Gastroesophageal sphincter (tissue), 4 donors: ENCODE measurements around the gene GLRA1. TPM values are rescaled to one million over a fixed set of nuclear protein-coding genes. Genes with fewer than 3 reads are reported as not detected.

ENCODE experiments used
- ATAC-seq: fragments of 150-250 bp; one replicate; pipeline ENCODE4 v1.9.1; 2016; ENCODE audit warnings: mild to moderate bottlenecking, moderate library complexity
- H3K27ac ChIP-seq, 4 donors: fragments of 200-600 bp; sonication (generic) in 3 of 4; 1 replicate in 3 of 4; 2 replicates in 1 of 4; pipeline ENCODE4 v1.5.1; 2016 to 2019
- H3K27me3 ChIP-seq: fragments of 200-600 bp; sonication (generic); one replicate; pipeline ENCODE4 v1.5.1; 2019
- H3K36me3 ChIP-seq, 2 donors: fragments of 200-600 bp; sonication (generic); one replicate each; pipeline ENCODE4 v1.5.1; 2019; ENCODE audit warnings: control low read depth in 1 of 2
- H3K4me1 ChIP-seq, 3 donors: fragments of 200-600 bp; sonication (generic); 1 replicate in 2 of 3; 2 replicates in 1 of 3; pipeline ENCODE4 v1.5.1; 2016 to 2019; ENCODE audit warnings: control low read depth in 2 of 3
- H3K4me3 ChIP-seq, 2 donors: fragments of 200-600 bp; sonication (generic); one replicate each; pipeline ENCODE4 v1.5.1; 2019; ENCODE audit warnings: mild to moderate bottlenecking in 1 of 2, moderate library complexity in 1 of 2
- H3K9me3 ChIP-seq, 3 donors: fragments of 200-600 bp; sonication (generic); one replicate each; pipeline ENCODE4 v1.5.1; 2017 to 2019; ENCODE audit warnings: control low read depth in 2 of 3
- CTCF ChIP-seq, 4 experiments: fragments of 200-600 bp in 2 of 4; fragments of 450-650 bp in 2 of 4; sonication (generic) in 1 of 4; IDR thresholded peaks; one replicate each; pipeline ENCODE4 v1.5.1; 2017 to 2019; ENCODE audit warnings: antibody characterized with exemption in 4 of 4, mild to moderate bottlenecking in 2 of 4, moderate library complexity in 2 of 4
- EP300 ChIP-seq: sonication (generic); formaldehyde crosslinking; IDR thresholded peaks from one replicate; pipeline ENCODE4 v1.6.1; 2017; ENCODE audit warnings: antibody characterized with exemption, mild to moderate bottlenecking
- POLR2A ChIP-seq, 2 donors: fragments of 450-650 bp; IDR thresholded peaks; one replicate each; pipeline ENCODE4 v1.6.1; 2017; ENCODE audit warnings: antibody characterized with exemption in 2 of 2, mild to moderate bottlenecking in 2 of 2, moderate library complexity in 1 of 2
- POLR2AphosphoS5 ChIP-seq: sonication (generic); formaldehyde crosslinking; IDR thresholded peaks from one replicate; pipeline ENCODE4 v1.6.1; 2017; ENCODE audit warnings: antibody characterized with exemption
- WGBS, 2 donors: methylation state at CpG; one replicate each; pipeline ENCODE4 v1.1.5; 2018; ENCODE audit warnings: low coverage in 1 of 2; 5-methylcytosine and 5-hydroxymethylcytosine counted together
- total RNA-seq, 4 donors: library from RNA; depleted of rRNA; stranded (reverse); fragments of >200 nt; gene quantifications; one replicate each; pipeline ENCODE4 v1.1.0, GENCODE V29; 2016

The GLRA1 gene
- total RNA-seq, 4 donors from 2014 or later, result not detected

- no peaks in the 10 kb centered on the region for H3K4me1 ChIP-seq
- H3K27me3 ChIP-seq, result peaks cover 50% of the 10 kb centered on the region
- no peak overlapping the region for H3K27ac ChIP-seq
- WGBS, 2 donors, result 9 to 10% methylated on average over 10 to 16 of the region's 16 CpGs
- TF ChIP-seq CTCF (IDR thresholded peaks at IDR 0.05) (no peak), POLR2AphosphoS5 (no peak), EP300 (no peak), POLR2A (IDR thresholded peaks at IDR 0.05) (no peak)
- H3K9me3 ChIP-seq, result peaks cover 0 to 5% (median 0%) of the 10 kb centered on the region in 3 donors
- H3K4me3 ChIP-seq, result no peak overlapping the region
- ATAC-seq, result no peak
- H3K36me3 ChIP-seq, result no peaks in the 10 kb centered on the region
Observed at GRCh38 chr5:151925340-151925739, 689 bp upstream of the GLRA1 start.

- Histone ChIP-seq H3K27ac (no peak overlapping the region), H3K9me3 (no peaks in the 10 kb centered on the region), H3K4me3 (no peak overlapping the region), H3K36me3 (no peaks in the 10 kb centered on the region), H3K27me3 (peaks cover 50% of the 10 kb centered on the region), H3K4me1 (no peaks in the 10 kb centered on the region)
- no peak for ATAC-seq
- TF ChIP-seq POLR2A (IDR thresholded peaks at IDR 0.05) (no peak), CTCF (IDR thresholded peaks at IDR 0.05) (no peak), EP300 (no peak), POLR2AphosphoS5 (no peak)
- WGBS, 2 donors, result 2 to 4% methylated on average over 10 of the region's 19 CpGs
Observed at GRCh38 chr5:151923866-151924476, 680 bp downstream of the GLRA1 start.

- WGBS, 2 donors, result 56 to 82% methylated on average over 3 to 4 of the region's 4 CpGs
- no peak for ATAC-seq
- H3K4me3 ChIP-seq, result no peak overlapping the region
- H3K27ac ChIP-seq, result no peak overlapping the region
- TF ChIP-seq POLR2A (IDR thresholded peaks at IDR 0.05) (no peak), EP300 (no peak), CTCF (IDR thresholded peaks at IDR 0.05) (no peak), POLR2AphosphoS5 (no peak)
- peaks cover 46% of the 10 kb centered on the region for H3K27me3 ChIP-seq
- no peaks in the 10 kb centered on the region for H3K9me3 ChIP-seq
- H3K36me3 ChIP-seq, result no peaks in the 10 kb centered on the region
- no peaks in the 10 kb centered on the region for H3K4me1 ChIP-seq
Observed at GRCh38 chr5:151921916-151922315, 2.7 kb downstream of the GLRA1 start.

GRCh38 chr5:151917904-151918303 lies 6.7 kb downstream of the GLRA1 start:
- no peak for ATAC-seq
- H3K4me3 ChIP-seq, result no peak overlapping the region
- H3K27me3 ChIP-seq, result peaks cover 13% of the 10 kb centered on the region
- H3K27ac ChIP-seq, result no peak overlapping the region
- no peaks in the 10 kb centered on the region for H3K9me3 ChIP-seq
- 75 to 78% methylated on average over 1 to 2 of the region's 2 CpGs for WGBS, 2 donors
- no peaks in the 10 kb centered on the region for H3K36me3 ChIP-seq
- H3K4me1 ChIP-seq, result no peaks in the 10 kb centered on the region
- TF ChIP-seq CTCF (IDR thresholded peaks at IDR 0.05) (no peak), POLR2A (IDR thresholded peaks at IDR 0.05) (no peak), EP300 (no peak), POLR2AphosphoS5 (no peak)

- Histone ChIP-seq H3K9me3 (no peaks in the 10 kb centered on the region), H3K27me3 (no peaks in the 10 kb centered on the region), H3K36me3 (no peaks in the 10 kb centered on the region), H3K27ac (no peak overlapping the region), H3K4me3 (no peak overlapping the region), H3K4me1 (no peaks in the 10 kb centered on the region)
- no peak for ATAC-seq
- 94 to 100% methylated on average over 2 of the region's 2 CpGs for WGBS, 2 donors
- TF ChIP-seq EP300 (no peak), POLR2AphosphoS5 (no peak), POLR2A (IDR thresholded peaks at IDR 0.05) (no peak), CTCF (IDR thresholded peaks at IDR 0.05) (no peak)
Observed at GRCh38 chr5:151913425-151913824, 11.2 kb downstream of the GLRA1 start.
